ENCODE measurements around the gene CTNNA1. TPM values are rescaled to one million over a fixed set of nuclear protein-coding genes. Genes with fewer than 3 reads are reported as not detected.

Gene CTNNA1
- total RNA-seq, 1 experiment from 2014 or later = 1.9 TPM

DNA sequence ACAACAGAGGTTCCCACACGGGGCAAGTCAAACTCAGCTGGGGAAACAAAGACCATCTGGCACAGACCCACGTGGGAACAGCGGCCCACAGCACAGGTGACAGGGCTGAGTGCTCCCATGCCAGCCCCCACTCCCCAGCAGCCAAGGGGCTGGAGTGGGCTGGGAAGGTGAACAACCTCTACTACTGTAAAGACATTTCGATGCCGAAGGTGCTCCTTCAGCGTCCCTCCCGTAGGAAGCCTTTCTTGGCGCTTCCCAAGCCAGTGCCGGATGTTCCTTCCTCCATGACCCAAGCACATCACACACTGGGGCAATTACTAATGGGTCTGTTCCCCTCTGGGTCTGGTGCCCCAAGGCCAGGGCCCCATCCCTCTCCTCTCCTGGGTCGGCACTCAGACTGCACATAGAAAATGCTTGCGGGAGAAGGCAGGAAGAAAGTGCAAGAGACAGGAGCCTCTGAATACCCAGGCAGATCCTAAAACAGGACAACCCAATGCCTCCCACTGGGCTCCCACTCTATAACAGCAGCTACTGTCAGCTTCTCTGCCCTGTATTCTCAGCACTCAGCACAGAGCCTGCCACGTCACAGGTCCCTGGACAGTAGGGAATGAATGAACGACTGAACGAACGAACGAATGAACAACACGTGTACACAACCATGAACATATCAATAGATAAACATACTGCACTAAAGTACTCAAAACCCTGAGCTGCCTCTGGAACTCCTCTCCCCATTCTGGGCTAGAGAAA lies 198.9 kb downstream of the CTNNA1 start:
- CTCF ChIA-PET = no interaction called here
- Histone ChIP-seq H4K20me1 (ENCODE audit: low read length) (no peaks in the 10 kb centered on the region), H3K27ac (ENCODE audit: low read length) (no peak overlapping the region), H3K4me3 (ENCODE audit: low read length) (no peak overlapping the region), H3K9ac (ENCODE audit: low read length) (no peak overlapping the region), H3K79me2 (ENCODE audit: low read length) (no peaks in the 10 kb centered on the region), H3K36me3 (ENCODE audit: low read depth, low read length) (no peaks in the 10 kb centered on the region), H3K4me1 (ENCODE audit: insufficient read depth, low read length) (no peaks in the 10 kb centered on the region), H3K9me3 (ENCODE audit: low read length) (no peaks in the 10 kb centered on the region), H3K27me3 (ENCODE audit: low read length) (no peaks in the 10 kb centered on the region), H3F3A (ENCODE audit: low read length, unreplicated experiment) (no peaks in the 10 kb centered on the region), H2AFZ (ENCODE audit: low read length) (no peak overlapping the region), H3K9me2 (replicated peaks; ENCODE audit: low read length) (no peaks in the 10 kb centered on the region), H3K4me2 (ENCODE audit: low read length) (no peak overlapping the region)
- no peak for DNase-seq
- POLR2A ChIA-PET (ENCODE audit: unreplicated experiment) = no interaction called here
- BruUV-seq (replicated peaks) = no TSS peak
- no peak for ATAC-seq
- TF ChIP-seq EZH2 (IDR thresholded peaks at IDR 0.05; ENCODE audit: low read length, unreplicated experiment) = no peak
- no peak for TF ChIP-seq EZH2phosphoT487 (IDR thresholded peaks at IDR 0.05; ENCODE audit: borderline replicate concordance, low read length)
- TF ChIP-seq, protein P1, sequence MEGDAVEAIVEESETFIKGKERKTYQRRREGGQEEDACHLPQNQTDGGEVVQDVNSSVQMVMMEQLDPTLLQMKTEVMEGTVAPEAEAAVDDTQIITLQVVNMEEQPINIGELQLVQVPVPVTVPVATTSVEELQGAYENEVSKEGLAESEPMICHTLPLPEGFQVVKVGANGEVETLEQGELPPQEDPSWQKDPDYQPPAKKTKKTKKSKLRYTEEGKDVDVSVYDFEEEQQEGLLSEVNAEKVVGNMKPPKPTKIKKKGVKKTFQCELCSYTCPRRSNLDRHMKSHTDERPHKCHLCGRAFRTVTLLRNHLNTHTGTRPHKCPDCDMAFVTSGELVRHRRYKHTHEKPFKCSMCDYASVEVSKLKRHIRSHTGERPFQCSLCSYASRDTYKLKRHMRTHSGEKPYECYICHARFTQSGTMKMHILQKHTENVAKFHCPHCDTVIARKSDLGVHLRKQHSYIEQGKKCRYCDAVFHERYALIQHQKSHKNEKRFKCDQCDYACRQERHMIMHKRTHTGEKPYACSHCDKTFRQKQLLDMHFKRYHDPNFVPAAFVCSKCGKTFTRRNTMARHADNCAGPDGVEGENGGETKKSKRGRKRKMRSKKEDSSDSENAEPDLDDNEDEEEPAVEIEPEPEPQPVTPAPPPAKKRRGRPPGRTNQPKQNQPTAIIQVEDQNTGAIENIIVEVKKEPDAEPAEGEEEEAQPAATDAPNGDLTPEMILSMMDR (conservative IDR thresholded peaks at IDR 0.05; ENCODE audit: low read depth, low read length) = no peak
- intact Hi-C loops (cut with micrococcal nuclease) = no loop called here

DNA sequence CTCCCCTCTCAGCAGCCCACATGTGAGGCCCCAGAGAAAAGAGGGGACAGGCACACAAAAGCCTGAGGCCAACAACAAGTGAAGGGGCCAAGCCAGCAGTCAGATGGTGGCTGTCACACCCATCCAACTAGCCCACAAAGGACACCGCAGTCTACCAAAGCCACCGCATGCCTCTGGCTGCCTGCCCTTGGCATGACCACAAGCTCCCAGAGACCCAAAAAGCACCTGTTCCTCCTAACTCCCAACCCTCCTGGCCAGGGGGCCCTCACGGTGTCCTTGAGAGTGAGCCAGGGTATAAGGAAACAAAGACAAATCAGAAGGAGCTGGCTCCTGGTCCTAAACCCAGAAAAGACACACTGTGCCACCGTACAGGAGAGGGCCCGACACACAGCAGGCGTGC lies 199.7 kb downstream of the CTNNA1 start:
- Histone ChIP-seq H3K4me1 (ENCODE audit: insufficient read depth, low read length) (no peaks in the 10 kb centered on the region), H3F3A (ENCODE audit: low read length, unreplicated experiment) (no peaks in the 10 kb centered on the region), H3K36me3 (ENCODE audit: low read depth, low read length) (no peaks in the 10 kb centered on the region), H3K27me3 (ENCODE audit: low read length) (no peaks in the 10 kb centered on the region), H3K9me2 (replicated peaks; ENCODE audit: low read length) (no peaks in the 10 kb centered on the region), H2AFZ (ENCODE audit: low read length) (no peak overlapping the region), H4K20me1 (ENCODE audit: low read length) (no peaks in the 10 kb centered on the region), H3K9me3 (ENCODE audit: low read length) (no peaks in the 10 kb centered on the region), H3K4me2 (ENCODE audit: low read length) (no peak overlapping the region), H3K9ac (ENCODE audit: low read length) (no peak overlapping the region), H3K27ac (ENCODE audit: low read length) (no peak overlapping the region), H3K79me2 (ENCODE audit: low read length) (no peaks in the 10 kb centered on the region), H3K4me3 (ENCODE audit: low read length) (no peak overlapping the region)
- ATAC-seq (no peak), DNase-seq (no peak)
- TF ChIP-seq, protein P1 (conservative IDR thresholded peaks at IDR 0.05; ENCODE audit: low read depth, low read length) = no peak
- TF ChIP-seq EZH2 (IDR thresholded peaks at IDR 0.05; ENCODE audit: low read length, unreplicated experiment) (no peak), EZH2phosphoT487 (IDR thresholded peaks at IDR 0.05; ENCODE audit: borderline replicate concordance, low read length) (no peak)
- ChIA-PET CTCF (no interaction called here), POLR2A (ENCODE audit: unreplicated experiment) (no interaction called here)
- no TSS peak for BruUV-seq (replicated peaks)
- intact Hi-C loops (cut with micrococcal nuclease) = no loop called here

Data from PC-3 (cell line).